ENCODE measurements around the gene PPM1B.
"Not testable (repeated sequence)": the region's sequence is repeated elsewhere in the genome, so short reads cannot be mapped to it uniquely, and the experiment has no call there.

PPM1B gene

GRCh38 chr2:44170311-44170717 lies 1.6 kb downstream of the PPM1B start:
- DNase-seq (ENCODE audit: insufficient read length, low spot score) (no peak), FAIRE-seq (peak; percentile 36)
- TF ChIP-seq POLR2A (IDR thresholded peaks at IDR 0.05; ENCODE audit: low read depth, low read length): no peak

- no peak for TF ChIP-seq POLR2A (IDR thresholded peaks at IDR 0.05; ENCODE audit: low read depth, low read length)
- DNase-seq (ENCODE audit: insufficient read length, low spot score) (no peak), FAIRE-seq (peak; percentile 53)
These were observed 2.3 kb downstream of the PPM1B start for GRCh38 chr2:44171018-44171417.

GRCh38 chr2:44171442-44171841 lies 2.8 kb downstream of the PPM1B start:
- not testable (repeated sequence) for FAIRE-seq; DNase-seq (ENCODE audit: insufficient read length, low spot score)

- DNase-seq (ENCODE audit: insufficient read length, low spot score) (no peak), FAIRE-seq (no peak)
These were observed 3.9 kb downstream of the PPM1B start for GRCh38 chr2:44172576-44172975.

GRCh38 chr2:44178950-44179349 lies 10.3 kb downstream of the PPM1B start:
- no peak for DNase-seq (ENCODE audit: insufficient read length, low spot score)

More at GRCh38 chr2:44172576-44172975, 3.9 kb downstream of the PPM1B start:
- TF ChIP-seq POLR2A (IDR thresholded peaks at IDR 0.05; ENCODE audit: low read depth, low read length): no peak

GRCh38 chr2:44181648-44182047 lies 13.0 kb downstream of the PPM1B start:
- DNase-seq (ENCODE audit: insufficient read length, low spot score): no peak
- FAIRE-seq: no peak
- no peak for TF ChIP-seq POLR2A (IDR thresholded peaks at IDR 0.05; ENCODE audit: low read depth, low read length)

More at GRCh38 chr2:44178950-44179349, 10.3 kb downstream of the PPM1B start:
- TF ChIP-seq POLR2A (IDR thresholded peaks at IDR 0.05; ENCODE audit: low read depth, low read length): no peak
- FAIRE-seq: no peak

- FAIRE-seq (peak; percentile 36), DNase-seq (ENCODE audit: insufficient read length, low spot score) (no peak)
- no peak for TF ChIP-seq POLR2A (IDR thresholded peaks at IDR 0.05; ENCODE audit: low read depth, low read length)
These were observed 15.4 kb downstream of the PPM1B start for GRCh38 chr2:44184106-44184505.

- DNase-seq (ENCODE audit: insufficient read length, low spot score) (no peak), FAIRE-seq (no peak)
- no peak for TF ChIP-seq POLR2A (IDR thresholded peaks at IDR 0.05; ENCODE audit: low read depth, low read length)
These were observed 18.1 kb downstream of the PPM1B start for GRCh38 chr2:44186810-44187209.

GRCh38 chr2:44187251-44187650 lies 18.6 kb downstream of the PPM1B start:
- FAIRE-seq (peak; percentile 27), DNase-seq (ENCODE audit: insufficient read length, low spot score) (no peak)
- TF ChIP-seq POLR2A (IDR thresholded peaks at IDR 0.05; ENCODE audit: low read depth, low read length): no peak

- TF ChIP-seq POLR2A (IDR thresholded peaks at IDR 0.05; ENCODE audit: low read depth, low read length): no peak
- no peak for DNase-seq (ENCODE audit: insufficient read length, low spot score)
- FAIRE-seq: no peak
These were observed 20.0 kb downstream of the PPM1B start for GRCh38 chr2:44188696-44189095.

GRCh38 chr2:44189104-44189503 lies 20.4 kb downstream of the PPM1B start:
- no peak for TF ChIP-seq POLR2A (IDR thresholded peaks at IDR 0.05; ENCODE audit: low read depth, low read length)
- FAIRE-seq (no peak), DNase-seq (ENCODE audit: insufficient read length, low spot score) (no peak)

GRCh38 chr2:44190526-44190925 lies 21.9 kb downstream of the PPM1B start:
- no peak for FAIRE-seq
- no peak for DNase-seq (ENCODE audit: insufficient read length, low spot score)
- no peak for TF ChIP-seq POLR2A (IDR thresholded peaks at IDR 0.05; ENCODE audit: low read depth, low read length)

- FAIRE-seq: peak; percentile 68
- no peak for DNase-seq (ENCODE audit: insufficient read length, low spot score)
- no peak for TF ChIP-seq POLR2A (IDR thresholded peaks at IDR 0.05; ENCODE audit: low read depth, low read length)
These were observed 23.1 kb downstream of the PPM1B start for GRCh38 chr2:44191739-44192138.

GRCh38 chr2:44192646-44193045 lies 24.0 kb downstream of the PPM1B start:
- DNase-seq (ENCODE audit: insufficient read length, low spot score): no peak
- no peak for FAIRE-seq
- TF ChIP-seq POLR2A (IDR thresholded peaks at IDR 0.05; ENCODE audit: low read depth, low read length): no peak

GRCh38 chr2:44195714-44196113 lies 27.0 kb downstream of the PPM1B start:
- TF ChIP-seq POLR2A (IDR thresholded peaks at IDR 0.05; ENCODE audit: low read depth, low read length): no peak

GRCh38 chr2:44197816-44198215 lies 29.1 kb downstream of the PPM1B start:
- FAIRE-seq (no peak), DNase-seq (ENCODE audit: insufficient read length, low spot score) (no peak)
- no peak for TF ChIP-seq POLR2A (IDR thresholded peaks at IDR 0.05; ENCODE audit: low read depth, low read length)

More at GRCh38 chr2:44195714-44196113, 27.0 kb downstream of the PPM1B start:
- peak; percentile 11 for FAIRE-seq
- no peak for DNase-seq (ENCODE audit: insufficient read length, low spot score)
